Hepatocyte (in vitro differentiated cells): ENCODE data around the gene TSSK3.

Experiments
- CTCF ChIP-seq: fragments of 200-600 bp; sonication (generic); IDR thresholded peaks from 2 replicates; pipeline ENCODE4 v1.5.1; 2016; ENCODE audit warnings: antibody characterized with exemption, mild to moderate bottlenecking; ENCODE audit not compliant: poor library complexity
- EZH2phosphoT487 ChIP-seq: fragments of 200-600 bp; sonication (generic); IDR thresholded peaks from one replicate; pipeline ENCODE4 v1.6.1; 2018; ENCODE audit warnings: antibody characterized with exemption, mild to moderate bottlenecking, low read depth, moderate library complexity; ENCODE audit not compliant: unreplicated experiment, severe bottlenecking

DNA sequence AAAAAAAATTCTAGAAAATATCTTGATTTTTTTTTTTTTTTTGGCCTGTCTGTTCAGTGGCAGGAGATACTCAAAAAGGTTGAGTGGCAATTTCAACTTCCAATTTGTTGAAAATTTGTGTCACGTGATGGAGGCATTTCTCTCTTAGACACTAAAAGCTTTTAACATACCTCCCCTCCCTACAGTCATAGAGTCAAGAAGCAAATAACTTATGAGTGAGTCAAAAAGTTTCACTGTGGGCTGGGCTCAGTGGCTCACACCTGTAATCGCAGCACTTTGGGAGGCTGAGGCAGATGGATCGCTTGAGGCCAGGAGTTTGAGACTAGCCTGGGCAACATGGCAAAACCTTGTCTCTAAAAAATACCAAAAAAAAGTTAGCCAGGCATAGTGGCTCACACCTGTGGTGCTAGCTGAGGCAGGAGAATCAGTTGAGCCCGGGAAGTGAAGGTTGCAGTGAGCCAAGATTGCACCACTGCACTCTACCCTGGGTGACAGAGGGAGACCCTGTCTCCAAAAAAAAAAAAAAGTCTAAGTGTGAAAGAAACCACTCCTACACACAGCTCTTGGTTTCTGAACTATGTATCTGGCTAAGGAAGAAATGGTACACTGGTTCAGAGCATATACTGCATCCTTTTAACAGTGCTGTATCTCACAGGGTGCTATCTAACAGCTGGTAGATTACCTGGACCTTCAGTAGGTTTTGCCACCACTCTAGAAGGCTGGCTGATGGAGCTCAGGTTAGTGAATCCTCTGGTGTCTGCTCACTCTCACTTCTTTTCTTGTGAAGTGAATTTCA lies 43.5 kb downstream of the TSSK3 start:
- no peak for TF ChIP-seq CTCF
- no peak for TF ChIP-seq EZH2phosphoT487
